Measurements from ENCODE around the gene USP17L19. TPM values are rescaled to one million over a fixed set of nuclear protein-coding genes. Genes with fewer than 3 reads are reported as not detected.
"Not testable (repeated sequence)": the region's sequence is repeated elsewhere in the genome, so short reads cannot be mapped to it uniquely, and the experiment has no call there.

Gene USP17L19
- total RNA-seq, 6 experiments from 2014 or later: not detected

DNA sequence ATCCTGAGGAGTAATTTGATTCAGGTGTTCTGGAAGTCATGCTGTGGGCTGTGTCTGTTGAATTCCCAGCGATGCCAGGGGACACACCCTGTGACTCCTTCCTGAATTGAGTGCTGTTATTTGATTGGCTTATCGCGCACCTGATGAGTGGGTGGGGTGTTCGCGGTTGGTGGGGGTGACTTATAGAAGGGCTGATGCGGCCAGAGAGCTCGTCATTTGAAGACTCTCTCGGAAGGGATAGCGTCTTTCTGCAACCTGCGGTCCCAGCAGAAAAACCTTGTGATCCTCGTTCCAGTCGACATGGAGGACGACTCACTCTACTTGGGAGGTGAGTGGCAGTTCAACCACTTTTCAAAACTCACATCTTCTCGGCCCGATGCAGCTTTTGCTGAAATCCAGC lies 14.1 kb downstream of the USP17L19 start, which contains the start of gene USP17L22:
Gene USP17L22 (plus strand): TSS at position 301 of the 400 bp plus-strand sequence. CDS start 0 bp downstream, at position 301.
- not testable (repeated sequence) for DNase-seq; H3K9me3 Mint-ChIP-seq; H3K27ac Mint-ChIP-seq; H3K4me3 Mint-ChIP-seq; H3K36me3 Mint-ChIP-seq (ENCODE audit: low read depth); H3K27me3 Mint-ChIP-seq (ENCODE audit: insufficient read depth); H3K4me1 Mint-ChIP-seq (ENCODE audit: low read depth)

DNA sequence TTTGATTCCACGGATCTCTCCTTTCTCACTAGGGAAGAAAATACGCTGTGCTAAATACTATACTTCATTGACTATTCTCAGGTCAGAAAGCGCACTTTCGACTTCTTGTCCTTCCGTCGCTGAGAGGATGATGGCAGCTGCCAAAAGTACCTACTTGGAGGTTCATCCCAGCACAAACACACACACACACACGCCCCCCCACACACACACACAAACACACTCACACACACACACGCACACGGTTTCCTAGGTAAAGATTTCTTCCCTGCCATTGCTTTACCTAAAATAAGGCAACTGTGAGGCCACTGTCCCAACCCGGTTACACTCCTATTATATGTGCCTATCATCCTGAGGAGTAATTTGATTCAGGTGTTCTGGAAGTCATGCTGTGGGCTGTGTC lies 18.5 kb downstream of the USP17L19 start:
- H3K27ac Mint-ChIP-seq; H3K4me3 Mint-ChIP-seq; DNase-seq; H3K36me3 Mint-ChIP-seq (ENCODE audit: low read depth); H3K4me1 Mint-ChIP-seq (ENCODE audit: low read depth); H3K9me3 Mint-ChIP-seq; H3K27me3 Mint-ChIP-seq (ENCODE audit: insufficient read depth): not testable (repeated sequence)

Other genes starting within 250 kb of the USP17L19 start
- not detected for gene FAM90A26, start 83.0 kb upstream of the USP17L19 start, total RNA-seq (2021; fragmentation: NEBNext Ultra II Directional; extraction: Animal tissue kit (Norgen Biotek cat#: 25700))
- gene USP17L10, start 42.7 kb upstream of the USP17L19 start, total RNA-seq (2021; fragmentation: NEBNext Ultra II Directional; extraction: Animal tissue kit (Norgen Biotek cat#: 25700)): not detected
- gene USP17L11, start 38.0 kb upstream of the USP17L19 start, total RNA-seq (2021; fragmentation: NEBNext Ultra II Directional; extraction: Animal tissue kit (Norgen Biotek cat#: 25700)): under 1 TPM in 1 of 6 experiments, not detected in 5; 0.11 TPM
- not detected for gene USP17L12, start 33.2 kb upstream of the USP17L19 start, total RNA-seq (2021; fragmentation: NEBNext Ultra II Directional; extraction: Animal tissue kit (Norgen Biotek cat#: 25700))
- not detected for gene USP17L13, start 28.5 kb upstream of the USP17L19 start, total RNA-seq (2021; fragmentation: NEBNext Ultra II Directional; extraction: Animal tissue kit (Norgen Biotek cat#: 25700))
- not detected for gene USP17L15, start 19.0 kb upstream of the USP17L19 start, total RNA-seq (2021; fragmentation: NEBNext Ultra II Directional; extraction: Animal tissue kit (Norgen Biotek cat#: 25700))
- gene USP17L17, start 9.5 kb upstream of the USP17L19 start, total RNA-seq (2021; fragmentation: NEBNext Ultra II Directional; extraction: Animal tissue kit (Norgen Biotek cat#: 25700)): not detected
- not detected for gene USP17L18, start 4.7 kb upstream of the USP17L19 start, total RNA-seq (2021; fragmentation: NEBNext Ultra II Directional; extraction: Animal tissue kit (Norgen Biotek cat#: 25700))
- gene USP17L20, start 4.7 kb downstream of the USP17L19 start, total RNA-seq (2021; fragmentation: NEBNext Ultra II Directional; extraction: Animal tissue kit (Norgen Biotek cat#: 25700)): not detected
- gene USP17L21, start 9.5 kb downstream of the USP17L19 start, total RNA-seq (2021; fragmentation: NEBNext Ultra II Directional; extraction: Animal tissue kit (Norgen Biotek cat#: 25700)): not detected
- not detected for gene USP17L22, start 14.2 kb downstream of the USP17L19 start, total RNA-seq (2021; fragmentation: NEBNext Ultra II Directional; extraction: Animal tissue kit (Norgen Biotek cat#: 25700))
- gene USP17L24, start 71.8 kb downstream of the USP17L19 start, total RNA-seq (2021; fragmentation: NEBNext Ultra II Directional; extraction: Animal tissue kit (Norgen Biotek cat#: 25700)): not detected
- not detected for gene USP17L25, start 76.5 kb downstream of the USP17L19 start, total RNA-seq (2021; fragmentation: NEBNext Ultra II Directional; extraction: Animal tissue kit (Norgen Biotek cat#: 25700))
- gene USP17L26, start 81.3 kb downstream of the USP17L19 start, total RNA-seq (2021; fragmentation: NEBNext Ultra II Directional; extraction: Animal tissue kit (Norgen Biotek cat#: 25700)): not detected
- gene USP17L5, start 86.0 kb downstream of the USP17L19 start, total RNA-seq (2021; fragmentation: NEBNext Ultra II Directional; extraction: Animal tissue kit (Norgen Biotek cat#: 25700)): not detected
- not detected for gene USP17L27, start 90.8 kb downstream of the USP17L19 start, total RNA-seq (2021; fragmentation: NEBNext Ultra II Directional; extraction: Animal tissue kit (Norgen Biotek cat#: 25700))
- gene USP17L28, start 95.5 kb downstream of the USP17L19 start, total RNA-seq (2021; fragmentation: NEBNext Ultra II Directional; extraction: Animal tissue kit (Norgen Biotek cat#: 25700)): not detected
- gene USP17L29, start 100.3 kb downstream of the USP17L19 start, total RNA-seq (2021; fragmentation: NEBNext Ultra II Directional; extraction: Animal tissue kit (Norgen Biotek cat#: 25700)): not detected
- gene USP17L30, start 109.8 kb downstream of the USP17L19 start, total RNA-seq (2021; fragmentation: NEBNext Ultra II Directional; extraction: Animal tissue kit (Norgen Biotek cat#: 25700)): not detected
- gene DEFB131A, start 191.0 kb downstream of the USP17L19 start, total RNA-seq (2021; fragmentation: NEBNext Ultra II Directional; extraction: Animal tissue kit (Norgen Biotek cat#: 25700)): not detected